ENCODE measurements around the gene CST1. TPM values are rescaled to one million over a fixed set of nuclear protein-coding genes. Genes with fewer than 3 reads are reported as not detected.

CST1 gene
- total RNA-seq, 1 donor from 2014 or later = not detected

- TF ChIP-seq EZH2phosphoT487 (IDR thresholded peaks at IDR 0.05) = no peak
- no peak for TF ChIP-seq EZH2 (IDR thresholded peaks at IDR 0.05)
- no peak for TF ChIP-seq CTCF (IDR thresholded peaks at IDR 0.05)
These were observed 52.8 kb downstream of the CST1 start for GRCh38 chr20:23697947-23698346.

More at GRCh38 chr20:23697947-23698346, 52.8 kb downstream of the CST1 start:
- Mint-ChIP-seq H3K27ac (no peak overlapping the region), H3K36me3 (no peaks in the 10 kb centered on the region), H3K4me3 (no peak overlapping the region), H3K4me1 (peaks cover under 1% of the 10 kb centered on the region), H3K27me3 (ENCODE audit: insufficient read depth, low read depth) (peaks cover 3% of the 10 kb centered on the region), H3K9me3 (no peaks in the 10 kb centered on the region)
- H3K79me2 ChIP-seq (ENCODE audit: low read depth) = no peaks in the 10 kb centered on the region
- no peak overlapping the region for H3K9ac ChIP-seq
- no peak overlapping the region for H3K4me3 ChIP-seq
- H3F3A ChIP-seq (ENCODE audit: low read depth) = no peaks in the 10 kb centered on the region
- DNase-seq (ENCODE audit: low spot score) = no peak
- no peak overlapping the region for H3K27ac ChIP-seq
- no peak overlapping the region for H3K4me2 ChIP-seq
- H4K20me1 ChIP-seq (ENCODE audit: low read depth) = no peaks in the 10 kb centered on the region
- H3K27me3 ChIP-seq = no peaks in the 10 kb centered on the region
- no peaks in the 10 kb centered on the region for H3K36me3 ChIP-seq
- H3K9me3 ChIP-seq (ENCODE audit: low read depth) = no peaks in the 10 kb centered on the region
- H2AFZ ChIP-seq (replicated peaks) = no peak overlapping the region
- H3K4me1 ChIP-seq = peaks cover 9% of the 10 kb centered on the region

Small RNA genes lying within 50 kb of the gene (small RNA-seq; reads per million reads assigned to genes)
- not detected for gene CST2P1

Other genes with a start within 250 kb of the CST1 start
- not detected in 2 replicates for gene CST9L, start 182.5 kb downstream of the CST1 start, total RNA-seq (ENCODE audit: low replicate concordance)
- gene CST9, start 145.0 kb downstream of the CST1 start, total RNA-seq (ENCODE audit: low replicate concordance) = not detected in 2 replicates
- gene CST3, start 113.0 kb downstream of the CST1 start, total RNA-seq (ENCODE audit: low replicate concordance) = 20.8 and 58.0 TPM in 2 replicates
- gene CST4, start 61.9 kb downstream of the CST1 start, total RNA-seq (ENCODE audit: low replicate concordance) = not detected in 2 replicates
- gene CST2, start 75.8 kb upstream of the CST1 start, total RNA-seq (ENCODE audit: low replicate concordance) = not detected in 2 replicates
- not detected in 2 replicates for gene CST5, start 128.8 kb upstream of the CST1 start, total RNA-seq (ENCODE audit: low replicate concordance)
- gene GGTLC1, start 237.8 kb upstream of the CST1 start, total RNA-seq (ENCODE audit: low replicate concordance) = not detected in 2 replicates